ENCODE results near the gene OBSL1.

- peak; percentile 32 for TF ChIP-seq CTCF (IDR thresholded peaks at IDR 0.05; ENCODE audit: low read depth, low read length, missing input control)
- TF ChIP-seq GABPA (IDR thresholded peaks at IDR 0.05 in 1 of 2, conservative IDR thresholded peaks at IDR 0.05 in 1 of 2), result no peak
- no peak for TF ChIP-seq RAD21 (IDR thresholded peaks at IDR 0.05)
- no peak for TF ChIP-seq YY1 (IDR thresholded peaks at IDR 0.05)
- TF ChIP-seq MAX (IDR thresholded peaks at IDR 0.05), result no peak
- TF ChIP-seq EGR1 (IDR thresholded peaks at IDR 0.05; ENCODE audit: low read depth in 2 of 2), result no peak
- TF ChIP-seq ATF3 (IDR thresholded peaks at IDR 0.05), result no peak
- no peak for TF ChIP-seq REST (IDR thresholded peaks at IDR 0.05)
- no peak for TF ChIP-seq FOXA1 (IDR thresholded peaks at IDR 0.05)
These were observed 11.1 kb downstream of the OBSL1 start for GRCh38 chr2:219560037-219560892.

Data from liver (tissue), 3 donors.